B cell (primary cell): ENCODE measurements around the gene PCDHA1.

Experiments
- EZH2 ChIP-seq: IDR thresholded peaks from 2 replicates; pipeline ENCODE4 v1.6.1; 2012; ENCODE audit warnings: borderline replicate concordance, low read depth, mild to moderate bottlenecking, moderate library complexity, low read length; ENCODE audit not compliant: insufficient read depth, poor library complexity, severe bottlenecking
- TF ChIP-seq, protein P1 (sequence below): fragments of 200-600 bp; IDR thresholded peaks from one replicate; pipeline ENCODE4 v1.8.0; 2022; ENCODE audit warnings: antibody characterized with exemption, mild to moderate bottlenecking

DNA sequence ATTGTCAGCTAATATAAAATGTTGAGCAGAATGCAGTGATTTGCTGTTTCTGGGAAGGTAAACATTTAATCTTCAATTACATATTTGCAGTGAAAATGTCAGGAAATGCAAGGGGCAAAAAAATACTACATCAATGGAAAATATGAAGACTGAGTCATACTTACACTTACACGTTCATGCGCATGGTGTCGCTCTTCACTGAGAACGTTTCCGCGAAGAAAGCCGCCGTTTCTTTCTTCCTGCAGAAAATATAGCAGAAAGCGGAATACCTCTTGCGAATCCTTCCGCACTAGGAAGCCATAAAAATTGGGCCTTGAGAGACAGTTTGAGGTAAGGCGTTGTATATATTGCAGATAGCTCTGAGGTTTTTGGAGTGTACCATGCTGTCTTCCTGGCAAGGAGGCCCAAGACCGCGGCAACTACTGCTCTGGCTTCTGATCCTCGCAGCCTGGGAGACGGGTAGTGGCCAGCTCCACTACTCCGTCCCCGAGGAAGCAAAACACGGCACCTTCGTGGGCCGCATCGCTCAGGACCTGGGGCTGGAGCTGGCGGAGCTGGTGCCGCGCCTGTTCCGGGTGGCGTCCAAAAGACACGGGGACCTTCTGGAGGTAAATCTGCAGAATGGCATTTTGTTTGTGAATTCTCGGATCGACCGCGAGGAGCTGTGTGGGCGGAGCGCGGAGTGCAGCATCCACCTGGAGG lies 96.1 kb downstream of the PCDHA1 start, which contains the start of gene PCDHA13:
- TF ChIP-seq, protein P1, sequence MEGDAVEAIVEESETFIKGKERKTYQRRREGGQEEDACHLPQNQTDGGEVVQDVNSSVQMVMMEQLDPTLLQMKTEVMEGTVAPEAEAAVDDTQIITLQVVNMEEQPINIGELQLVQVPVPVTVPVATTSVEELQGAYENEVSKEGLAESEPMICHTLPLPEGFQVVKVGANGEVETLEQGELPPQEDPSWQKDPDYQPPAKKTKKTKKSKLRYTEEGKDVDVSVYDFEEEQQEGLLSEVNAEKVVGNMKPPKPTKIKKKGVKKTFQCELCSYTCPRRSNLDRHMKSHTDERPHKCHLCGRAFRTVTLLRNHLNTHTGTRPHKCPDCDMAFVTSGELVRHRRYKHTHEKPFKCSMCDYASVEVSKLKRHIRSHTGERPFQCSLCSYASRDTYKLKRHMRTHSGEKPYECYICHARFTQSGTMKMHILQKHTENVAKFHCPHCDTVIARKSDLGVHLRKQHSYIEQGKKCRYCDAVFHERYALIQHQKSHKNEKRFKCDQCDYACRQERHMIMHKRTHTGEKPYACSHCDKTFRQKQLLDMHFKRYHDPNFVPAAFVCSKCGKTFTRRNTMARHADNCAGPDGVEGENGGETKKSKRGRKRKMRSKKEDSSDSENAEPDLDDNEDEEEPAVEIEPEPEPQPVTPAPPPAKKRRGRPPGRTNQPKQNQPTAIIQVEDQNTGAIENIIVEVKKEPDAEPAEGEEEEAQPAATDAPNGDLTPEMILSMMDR = no peak
- no peak for TF ChIP-seq EZH2
